HG03469 (cell line): ENCODE measurements around the gene JAK1.
A peak's percentile ranks its signal among the peaks of the same experiment; 100 is the strongest.

Source experiments
- ATAC-seq: cut with Tn5 transposase; IDR thresholded peaks from one replicate; pipeline ENCODE4 v1.9.1; 2021; ENCODE audit warnings: mild to moderate bottlenecking, moderate library complexity, moderate number of reproducible peaks; ENCODE audit not compliant: unreplicated experiment

The JAK1 gene

GRCh38 chr1:64980745-64981600 lies 14.6 kb upstream of the JAK1 start:
- no peak for ATAC-seq

- ATAC-seq = no peak
These were observed 13.0 kb upstream of the JAK1 start for GRCh38 chr1:64979358-64979757.

DNA sequence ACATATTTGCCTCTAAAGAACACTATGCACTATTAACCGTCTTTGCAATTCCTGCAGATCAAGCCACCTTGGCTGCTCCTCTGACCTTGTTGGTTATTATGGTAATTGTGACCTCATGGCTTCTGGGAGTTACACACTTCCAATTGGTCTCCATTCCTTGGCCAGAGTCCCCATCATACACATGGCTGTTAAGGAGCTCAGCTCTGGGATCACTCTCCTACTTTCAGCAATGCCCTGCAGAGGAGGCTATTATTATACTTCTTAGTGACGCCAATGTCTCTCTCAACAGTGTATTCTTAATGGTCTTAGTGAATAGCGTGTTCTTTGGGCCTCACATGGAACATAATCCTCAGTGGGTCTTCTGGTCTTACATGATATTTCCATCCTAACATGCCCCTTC lies 10.0 kb upstream of the JAK1 start:
- no peak for ATAC-seq

- ATAC-seq = no peak
These were observed 9.4 kb upstream of the JAK1 start for GRCh38 chr1:64975740-64976139.

DNA sequence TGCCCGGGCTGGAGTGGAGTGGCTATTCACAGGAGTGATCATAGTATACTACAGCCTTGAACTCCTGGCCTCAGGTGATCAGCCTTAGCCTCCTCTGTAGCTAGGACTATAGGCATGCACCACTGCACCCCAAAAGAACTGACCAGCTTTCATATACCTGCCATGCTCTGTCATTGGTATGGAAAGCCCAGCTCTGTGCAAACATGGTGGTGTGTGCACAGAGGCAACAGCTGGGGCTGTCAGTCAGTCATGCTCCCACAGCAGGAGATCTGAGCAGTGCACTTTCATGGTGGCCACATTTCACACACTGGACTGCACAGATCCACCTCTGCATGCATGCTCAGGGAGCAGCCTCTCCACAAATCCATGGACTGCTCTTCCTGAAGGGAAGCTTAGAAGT lies 8.8 kb upstream of the JAK1 start:
- no peak for ATAC-seq

- ATAC-seq = no peak
These were observed 8.0 kb upstream of the JAK1 start for GRCh38 chr1:64974288-64974825.

GRCh38 chr1:64973061-64973647 lies 6.8 kb upstream of the JAK1 start:
- no peak for ATAC-seq

DNA sequence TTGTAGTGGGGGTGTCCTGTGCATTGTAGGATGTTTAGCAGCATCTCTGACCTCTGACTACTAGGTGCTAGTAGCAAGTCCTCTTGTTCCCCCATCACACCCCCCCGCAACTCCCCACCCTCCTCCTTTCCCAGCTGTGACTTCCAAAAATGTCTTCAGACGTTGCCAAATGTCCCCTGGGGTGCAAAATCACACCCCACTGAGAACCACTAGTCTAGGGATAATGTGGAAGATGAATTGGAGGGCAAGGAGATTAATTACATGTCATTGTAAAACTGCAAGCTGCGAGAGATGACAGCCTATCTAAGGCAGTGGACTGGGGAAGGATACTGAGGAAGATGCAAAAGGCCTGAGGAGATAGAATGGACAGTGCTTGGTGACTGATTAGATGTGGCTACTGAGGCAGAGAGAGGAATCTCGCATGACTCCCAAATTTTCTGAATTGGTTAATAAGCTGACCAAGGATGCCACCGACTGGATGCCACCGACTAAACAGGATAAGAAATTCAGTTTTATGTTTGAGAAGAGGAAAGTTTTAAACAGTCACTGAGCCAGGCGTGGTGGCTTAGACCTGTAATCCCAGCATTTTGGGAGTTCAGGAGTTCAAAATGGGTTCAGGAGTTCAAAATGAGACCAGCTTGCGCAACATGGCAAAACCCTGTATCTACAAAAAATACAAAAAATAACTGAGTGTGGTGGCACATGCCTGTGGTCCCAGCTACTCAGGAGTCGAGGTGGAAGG lies 3.1 kb upstream of the JAK1 start:
- no peak for ATAC-seq

DNA sequence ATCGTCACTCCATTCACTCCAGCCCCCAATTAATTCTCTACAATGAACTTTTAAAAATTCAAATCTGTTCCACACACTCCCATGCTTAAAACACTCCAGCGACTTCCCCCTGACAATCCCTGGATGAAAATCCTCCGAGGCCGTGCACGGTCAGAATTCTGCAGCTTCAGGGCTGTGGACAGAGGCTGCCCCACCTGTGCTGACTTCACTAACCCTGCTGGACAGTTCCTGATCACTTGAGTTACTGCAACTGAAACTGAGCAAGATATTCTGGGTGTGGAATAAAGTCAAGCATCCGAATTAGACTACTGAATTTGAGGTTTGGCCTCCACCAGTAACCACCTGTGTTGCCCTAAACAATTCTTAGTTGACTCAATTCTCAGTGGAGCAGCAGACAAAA lies 1.0 kb upstream of the JAK1 start:
- no peak for ATAC-seq

DNA sequence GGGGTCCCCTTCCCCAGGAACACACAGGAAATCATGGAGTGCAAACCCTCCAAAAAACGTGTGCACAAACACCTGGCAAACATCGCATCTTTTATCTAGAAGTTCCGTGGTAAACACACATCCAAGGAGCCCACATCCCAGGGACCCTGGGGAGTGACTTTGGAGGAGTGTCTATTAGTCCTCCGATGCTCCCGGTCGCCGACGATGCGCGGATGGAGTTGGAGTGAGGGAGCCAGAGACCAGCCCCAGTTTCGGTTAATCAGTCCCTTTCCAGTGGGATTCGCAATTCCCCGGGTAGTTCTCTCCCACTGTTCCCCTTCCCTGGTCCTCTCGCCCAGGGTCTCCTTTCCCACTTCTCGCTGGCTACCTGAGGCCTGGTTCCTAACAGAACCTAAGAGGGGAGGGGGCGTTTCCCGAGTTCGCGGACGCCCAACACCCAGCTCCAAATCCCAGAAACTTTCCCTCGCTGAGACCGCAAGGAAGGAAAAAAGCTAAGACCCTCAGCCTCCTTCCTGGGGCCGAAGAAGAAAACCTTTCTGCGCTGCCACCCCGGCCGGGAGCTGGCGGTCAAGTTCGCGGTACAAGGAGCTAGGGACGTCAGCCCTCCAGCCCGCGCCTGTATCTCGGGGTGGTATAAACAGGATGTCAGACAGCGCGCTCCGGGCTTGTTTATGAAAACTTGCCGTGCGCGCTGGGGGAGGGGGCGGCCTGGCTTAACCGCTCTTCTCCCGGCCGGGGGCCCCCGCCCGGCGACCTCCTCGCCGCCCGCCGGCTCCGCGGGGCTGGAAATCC lies 787 bp downstream of the JAK1 start:
- peak; percentile 21 for ATAC-seq

DNA sequence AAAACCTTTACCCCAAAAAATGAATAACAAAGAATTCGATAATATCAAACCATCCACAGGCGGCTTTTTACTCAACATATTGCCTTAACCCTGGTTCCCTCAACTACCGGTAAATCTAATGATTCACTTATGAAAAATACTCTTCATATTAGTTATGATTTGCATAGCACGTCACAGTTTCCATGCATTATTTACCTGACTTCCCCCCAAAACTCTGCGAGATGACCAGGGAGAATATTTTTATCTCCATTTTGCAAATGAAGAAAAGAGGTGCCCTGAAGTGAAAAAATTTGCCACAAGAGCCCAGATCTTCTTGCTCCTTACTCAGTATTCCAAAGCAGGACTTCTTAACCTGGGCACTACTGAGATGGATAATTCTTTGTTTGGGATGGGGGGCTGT lies 2.9 kb downstream of the JAK1 start:
- no peak for ATAC-seq

DNA sequence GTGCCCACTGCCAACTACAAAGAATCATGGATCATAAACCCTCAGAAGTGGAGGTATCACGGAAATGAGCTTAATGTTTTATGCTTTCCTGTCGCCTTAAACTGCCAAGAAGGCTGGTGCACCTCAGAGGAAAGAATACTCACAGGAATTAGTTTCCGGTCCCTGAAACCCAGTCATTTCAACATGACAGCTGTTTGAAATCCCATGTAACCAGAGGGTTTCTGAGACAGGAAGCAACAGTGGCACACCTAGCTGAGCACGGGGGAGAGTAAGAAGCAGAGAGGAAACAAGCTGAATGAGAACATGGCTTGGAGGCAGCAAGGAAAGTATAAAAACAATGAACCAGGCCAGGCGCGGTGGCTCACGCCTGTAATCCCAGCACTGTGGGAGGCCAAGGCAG lies 3.9 kb downstream of the JAK1 start:
- no peak for ATAC-seq

DNA sequence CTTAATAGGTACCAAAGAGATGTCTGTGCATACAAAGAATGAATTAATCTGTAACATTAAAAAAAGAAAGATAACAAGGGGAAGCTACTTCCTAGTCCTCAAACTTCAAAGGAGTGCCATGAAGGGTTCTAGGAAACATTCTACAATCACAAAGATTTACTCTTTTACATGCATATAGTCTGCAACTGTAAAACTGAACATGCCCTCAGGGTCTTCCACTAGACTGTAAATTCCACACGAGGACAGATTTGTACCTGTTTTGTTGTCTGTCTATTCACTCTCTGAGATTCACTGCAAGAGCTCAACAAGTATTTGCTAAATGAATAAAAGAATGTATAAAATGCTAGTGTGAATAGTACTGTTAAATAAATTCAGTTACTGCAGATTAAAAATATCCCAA lies 4.4 kb downstream of the JAK1 start:
- ATAC-seq = no peak

- ATAC-seq = peak; percentile 55
These were observed 5.6 kb downstream of the JAK1 start for GRCh38 chr1:64960731-64961130.

GRCh38 chr1:64959986-64960385 lies 6.4 kb downstream of the JAK1 start:
- no peak for ATAC-seq

- peak; percentile 82 for ATAC-seq
These were observed 9.5 kb downstream of the JAK1 start for GRCh38 chr1:64956733-64957441.

DNA sequence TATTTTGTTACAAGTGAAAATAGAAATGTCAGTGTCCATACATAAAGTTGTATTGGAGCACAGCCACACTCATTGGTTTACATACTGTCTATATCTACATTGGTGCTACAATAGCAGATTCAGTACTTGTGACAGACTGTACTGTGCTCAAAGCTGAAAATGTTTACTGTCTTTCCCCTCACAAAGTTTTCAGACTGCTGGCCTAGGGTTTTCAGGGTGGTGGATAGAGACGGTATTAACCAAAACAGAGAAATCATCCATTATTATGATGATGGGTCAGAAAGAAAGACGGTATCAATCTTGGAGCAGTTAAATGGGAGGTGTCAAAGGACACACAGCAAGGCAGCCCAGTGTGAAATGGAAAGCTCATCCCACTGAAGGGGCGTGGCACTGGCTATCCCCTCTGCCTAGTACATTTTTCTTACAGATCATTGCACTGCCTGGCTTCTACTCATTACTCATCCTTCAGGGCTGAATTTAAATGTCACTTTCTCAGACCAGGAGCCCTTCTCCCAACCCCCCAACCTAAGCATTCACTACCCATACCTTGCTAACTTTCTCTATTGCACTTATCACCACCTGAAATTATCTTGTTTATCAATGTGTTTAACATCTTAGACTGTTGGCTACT lies 10.2 kb downstream of the JAK1 start:
- ATAC-seq = no peak

DNA sequence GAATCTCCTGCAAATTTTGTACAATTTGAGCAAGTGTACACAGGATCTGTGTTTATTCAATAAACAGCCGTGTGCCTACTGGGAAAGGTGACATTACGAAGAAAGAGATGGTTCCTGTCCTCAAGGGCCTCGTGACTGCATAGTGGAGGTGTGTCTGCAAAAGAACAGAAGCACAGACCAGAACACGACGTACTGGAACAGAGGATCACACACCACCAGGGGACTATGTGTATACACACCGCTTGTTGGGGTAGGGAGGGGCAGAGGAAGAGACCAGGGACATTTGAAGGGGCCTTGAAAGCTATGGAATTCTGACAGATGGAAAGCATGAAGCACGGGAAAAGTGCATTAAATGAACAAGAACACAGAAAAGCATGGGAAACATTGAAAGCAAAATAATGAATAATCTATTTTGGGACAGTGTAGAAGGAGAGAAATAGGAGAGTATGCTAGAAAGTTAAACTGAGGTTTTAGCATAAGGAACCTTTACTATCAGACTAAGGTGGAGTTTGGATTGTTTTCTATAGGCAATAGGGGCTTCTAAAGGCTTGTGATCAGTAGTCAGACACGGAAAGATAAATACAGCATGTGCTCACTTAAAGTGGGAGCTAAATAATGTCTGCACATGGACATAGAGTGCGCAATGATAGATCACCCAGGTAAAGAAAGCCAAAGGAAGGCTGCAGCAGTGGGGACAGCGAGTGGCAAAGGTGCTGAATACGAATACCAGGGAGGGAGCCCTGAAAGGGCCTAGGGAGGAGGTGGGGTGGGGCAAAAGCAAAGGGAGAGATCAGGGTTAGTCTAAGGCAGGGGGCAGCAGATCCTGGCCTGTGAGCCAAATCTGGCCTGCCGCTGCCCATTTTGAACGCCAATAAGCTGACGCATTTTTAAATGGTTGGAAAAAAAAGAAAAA lies 11.0 kb downstream of the JAK1 start:
- ATAC-seq = no peak

GRCh38 chr1:64953241-64953640 lies 13.1 kb downstream of the JAK1 start:
- ATAC-seq = no peak
